GM11168 (cell line): ENCODE measurements around the gene SCGB1D1.

Experiments
- in situ Hi-C: fragments of 300-500 bp; cut with MboI; formaldehyde crosslinking; loops from one replicate; pipeline ENCODE4 v1.12.0; 2022; ENCODE audit warnings: low sequenced_read_pairs; ENCODE audit not compliant: unreplicated experiment

The SCGB1D1 gene

DNA sequence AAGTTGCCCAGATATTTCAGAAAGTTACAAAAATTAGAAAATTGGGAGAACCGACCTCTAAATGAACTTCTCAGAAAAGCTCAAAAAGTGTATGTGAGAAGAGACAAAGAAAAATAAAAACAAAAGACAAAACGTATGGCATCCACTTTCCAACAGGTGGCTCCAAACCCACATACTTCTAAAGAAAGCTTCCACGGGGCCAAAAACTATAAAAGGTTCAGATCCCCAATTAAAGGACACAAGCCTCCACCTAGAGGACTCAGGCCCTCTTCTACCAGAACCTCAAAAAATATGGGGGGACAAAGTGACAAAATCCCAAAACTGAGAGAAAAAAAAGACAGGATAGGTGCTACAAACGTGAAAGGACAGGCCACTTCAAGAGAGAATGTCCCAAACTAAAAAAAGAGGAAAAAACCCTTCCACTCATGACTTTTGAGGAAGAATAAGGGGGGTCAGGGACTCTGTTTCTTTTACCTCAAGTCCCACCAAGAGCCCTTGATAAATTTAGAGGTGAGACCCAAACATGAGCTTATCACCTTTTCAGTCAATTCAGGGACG, 27.3 kb downstream of the SCGB1D1 start:
- in situ Hi-C loops, result loop anchor here (10.0 kb wide), 1 partner anchor 98 kb away; no protein-coding TSS in a partner anchor

DNA sequence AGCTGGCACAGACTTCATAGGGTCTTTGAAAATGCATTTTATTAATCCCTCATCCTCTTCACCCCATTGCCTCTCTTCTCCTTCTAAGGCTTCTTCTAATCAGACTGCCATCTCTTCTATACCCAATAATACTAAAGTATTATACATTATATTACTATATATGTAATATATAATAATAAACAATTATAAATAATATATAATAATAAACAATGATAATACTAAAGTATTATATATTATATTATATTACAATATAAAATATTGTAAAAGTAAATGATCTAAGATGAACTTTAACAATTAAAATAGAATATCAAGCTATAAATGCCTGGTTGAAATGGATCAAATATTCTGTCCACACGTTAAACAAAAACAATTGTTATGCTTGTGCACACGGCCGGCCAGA, 31.5 kb downstream of the SCGB1D1 start:
- in situ Hi-C loops, result no loop called here

DNA sequence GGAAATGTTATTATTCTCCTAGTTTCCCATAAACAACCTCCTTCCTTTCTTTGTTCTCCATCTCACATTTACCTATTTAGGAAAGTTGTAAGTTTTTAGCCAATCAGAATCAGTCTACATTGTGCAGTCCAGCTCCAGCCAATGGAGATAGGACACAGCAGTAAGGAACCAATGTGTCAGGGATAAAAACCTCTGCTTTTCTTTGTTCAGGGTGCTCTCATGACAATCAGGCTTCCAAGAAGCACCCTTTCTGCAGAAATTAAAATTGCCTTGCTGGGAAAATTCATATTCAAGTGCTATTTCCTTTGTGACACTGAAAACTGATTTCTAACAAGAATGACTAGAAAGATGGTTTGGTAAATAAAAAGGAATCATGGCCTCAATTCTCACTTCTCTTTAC, 33.1 kb downstream of the SCGB1D1 start:
- in situ Hi-C loops, result no loop called here

DNA sequence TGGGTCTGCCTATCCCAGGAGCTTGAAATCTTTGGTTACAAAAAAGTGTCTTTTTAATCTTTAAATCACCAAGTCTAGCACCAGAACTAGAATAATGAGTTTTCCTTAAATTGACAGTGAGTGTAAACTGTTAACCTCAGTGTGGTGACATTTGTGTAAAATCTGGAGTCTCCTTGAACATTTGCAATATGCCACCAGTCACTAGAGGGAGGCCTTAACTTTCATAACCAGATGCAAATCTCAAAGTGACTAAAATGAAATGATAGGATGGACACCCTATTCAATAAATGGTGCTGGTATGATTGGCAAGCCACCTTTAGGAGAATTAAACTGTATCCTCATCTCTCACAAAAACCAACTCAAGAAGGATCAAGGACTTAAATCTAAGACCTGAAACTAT, 43.7 kb downstream of the SCGB1D1 start:
- in situ Hi-C loops, result no loop called here

DNA sequence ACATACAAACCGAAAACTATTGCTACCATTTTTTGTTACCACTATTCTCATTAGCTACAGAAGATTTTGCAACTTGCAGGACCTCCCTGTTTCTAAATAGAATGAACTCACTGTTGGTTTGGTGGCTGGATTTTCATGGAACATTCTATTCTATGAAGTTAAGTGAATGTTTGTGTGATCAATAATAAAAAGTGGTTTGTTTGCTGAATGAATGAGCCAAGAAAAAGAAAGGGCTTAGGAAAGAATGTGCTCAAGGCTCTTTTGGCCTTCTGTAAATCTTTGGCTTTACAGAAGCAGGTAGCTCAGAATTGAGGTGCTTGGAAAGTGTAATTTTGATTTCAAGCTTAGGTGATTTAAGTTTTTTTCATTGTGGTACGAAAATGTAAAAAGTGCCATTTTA, 46.2 kb downstream of the SCGB1D1 start:
- in situ Hi-C loops, result no loop called here

DNA sequence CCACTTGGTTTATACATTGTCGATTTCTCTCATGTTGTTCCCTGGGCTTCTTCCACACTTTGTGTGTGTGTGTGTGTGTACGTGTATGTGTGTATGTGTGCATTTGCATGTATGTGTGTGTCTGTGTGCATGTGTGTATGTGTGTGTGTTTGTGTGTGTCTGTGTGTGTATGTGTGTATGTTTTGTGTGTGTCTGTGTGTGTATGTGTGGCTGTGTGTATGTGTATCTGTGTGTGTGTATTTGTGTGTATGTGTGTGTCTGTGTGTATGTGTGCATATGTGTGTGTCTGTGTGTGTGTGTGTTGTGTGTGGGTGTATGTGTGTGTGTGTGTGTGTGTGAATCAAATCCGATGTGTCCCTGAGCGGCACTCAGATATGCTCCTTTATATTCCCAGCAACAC, 47.5 kb downstream of the SCGB1D1 start:
- in situ Hi-C loops, result no loop called here

DNA sequence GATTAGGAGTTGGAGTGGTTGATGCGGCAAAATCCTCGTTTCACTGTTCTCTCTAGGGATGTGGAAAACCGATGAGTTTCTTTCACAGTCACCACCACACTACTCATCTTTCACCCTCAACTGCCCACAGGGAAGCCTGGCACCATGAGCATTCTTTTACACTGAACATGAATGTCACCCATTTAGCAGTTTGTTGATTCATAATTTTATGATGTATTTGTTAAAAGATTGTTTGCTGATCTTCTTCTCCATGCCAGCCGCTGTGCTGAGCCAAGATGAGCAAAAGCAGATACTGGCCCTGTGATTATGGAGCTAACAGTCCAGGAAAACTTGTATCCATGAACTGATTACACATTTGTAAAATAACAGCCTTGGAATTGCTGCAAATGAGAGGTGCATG, 48.1 kb downstream of the SCGB1D1 start:
- in situ Hi-C loops, result no loop called here

DNA sequence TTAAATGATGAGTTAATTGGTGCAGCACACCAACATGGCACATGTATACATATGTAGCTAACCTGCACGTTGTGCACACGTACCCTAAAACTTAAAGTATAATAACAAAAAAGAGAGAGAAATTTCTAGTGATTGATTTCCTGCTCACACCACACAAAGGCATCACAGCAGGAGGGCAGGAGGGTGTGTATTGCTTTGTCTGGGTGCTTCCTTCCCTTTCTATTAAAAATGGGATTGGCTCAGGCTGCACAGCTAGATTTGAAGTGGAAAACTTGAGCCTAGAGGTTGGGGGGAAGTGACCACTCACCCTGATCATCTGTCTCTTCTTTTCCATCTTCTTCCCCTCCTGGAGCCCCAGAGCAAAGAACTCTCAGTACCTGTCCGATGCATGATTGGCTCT, 51.1 kb downstream of the SCGB1D1 start:
- in situ Hi-C loops, result no loop called here

DNA sequence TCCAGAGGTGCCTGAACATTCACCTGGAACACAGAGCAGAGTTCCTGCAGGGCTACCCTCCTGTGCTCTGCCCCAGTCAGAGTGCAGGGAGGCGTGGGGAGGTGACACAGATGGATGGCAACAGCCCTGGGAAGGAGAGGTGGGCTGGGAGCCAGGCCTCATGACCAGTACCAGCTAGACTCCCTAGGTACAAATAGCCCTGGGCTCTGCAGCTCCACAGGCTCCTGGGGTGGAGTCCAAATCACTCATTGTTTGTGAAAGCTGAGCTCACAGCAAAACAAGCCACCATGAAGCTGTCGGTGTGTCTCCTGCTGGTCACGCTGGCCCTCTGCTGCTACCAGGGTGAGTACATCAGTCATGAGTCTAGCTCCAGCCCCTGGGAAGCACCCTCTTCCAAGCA, 52.0 kb downstream of the SCGB1D1 start, which contains the start of gene SCGB1D2:
TSS of gene SCGB1D2 (plus strand) at position 219 of the 400 bp plus-strand sequence. CDS start at position 288, 69 bp downstream.
- in situ Hi-C loops, result no loop called here
